Transverse colon (tissue), 4 donors: ENCODE data around the gene OR4D2. TPM values are rescaled to one million over a fixed set of nuclear protein-coding genes. Genes with fewer than 3 reads are reported as not detected.

Experiments used
- DNase-seq: peaks from one replicate; pipeline ENCODE4 v3.0.0-alpha.2; 2019
- H3K27ac ChIP-seq, 4 donors: fragments of 200-600 bp; sonication (generic); 2 replicates each; pipeline ENCODE4 v1.5.1; 2016 to 2018; ENCODE audit warnings: inconsistent platforms in 4 of 4
- H3K27me3 ChIP-seq: fragments of 200-600 bp; sonication (generic); 2 replicates; pipeline ENCODE4 v1.5.1; 2017; ENCODE audit warnings: inconsistent platforms
- H3K36me3 ChIP-seq, 4 donors: fragments of 200-600 bp; sonication (generic); 2 replicates each; pipeline ENCODE4 v1.5.1; 2017 to 2019; ENCODE audit warnings: inconsistent platforms in 4 of 4
- H3K4me1 ChIP-seq, 4 donors: fragments of 200-600 bp; sonication (generic); 2 replicates each; pipeline ENCODE4 v1.5.1; 2017 to 2020; ENCODE audit warnings: inconsistent platforms in 4 of 4
- H3K4me3 ChIP-seq, 4 donors: fragments of 200-600 bp; sonication (generic); 1 replicate in 1 of 4; 2 replicates in 3 of 4; pipeline versions ENCODE4 v1.5.1 to v1.6.1; 2017 to 2019; ENCODE audit warnings: inconsistent platforms in 4 of 4
- H3K9me3 ChIP-seq, 2 donors: fragments of 200-600 bp; sonication (generic); 2 replicates each; pipeline ENCODE4 v1.5.1; 2017 to 2019; ENCODE audit warnings: inconsistent platforms in 2 of 2
- EP300 ChIP-seq: sonication (generic); formaldehyde crosslinking; IDR thresholded peaks from one replicate; pipeline ENCODE4 v1.6.1; 2017; ENCODE audit warnings: antibody characterized with exemption, low read depth
- POLR2A ChIP-seq: fragments of 450-650 bp; IDR thresholded peaks from one replicate; pipeline ENCODE4 v1.6.1; 2016; ENCODE audit warnings: antibody characterized with exemption, mild to moderate bottlenecking, moderate library complexity
- POLR2AphosphoS5 ChIP-seq, 3 donors: sonication (generic); formaldehyde crosslinking; IDR thresholded peaks; one replicate each; pipeline ENCODE4 v1.6.1; 2016; ENCODE audit warnings: antibody characterized with exemption in 3 of 3
- WGBS, 2 donors: methylation state at CpG; one replicate each; pipeline ENCODE4 v1.1.5; 2018; ENCODE audit warnings: low coverage in 1 of 2; 5-methylcytosine and 5-hydroxymethylcytosine counted together
- in situ Hi-C, 4 donors: fragments of 200-750 bp; cut with MboI; loops; one replicate each; pipeline versions ENCODE4 v1.15.0 to v1.15.1; 2017; ENCODE audit warnings: low sequenced_read_pairs in 3 of 4, low pct_ligation_motif_present in 1 of 4, low pct_unique_long_range_greater_than_20kb in 1 of 4
- intact Hi-C: fragments of 100-400 bp; cut with DNase I; formaldehyde crosslinking; loops from one replicate; pipeline ENCODE4 v1.15.1; 2023; ENCODE audit warnings: low total_unique reads
- total RNA-seq, 4 donors: library from RNA; depleted of rRNA; stranded (reverse); fragments of >200 nt; gene quantifications; one replicate each; pipeline ENCODE4 v1.1.0, GENCODE V29; 2016
- TF ChIP-seq, protein P1 (sequence below), 5 experiments: fragments of 200-600 bp in 3 of 5; fragments of 450-650 bp in 2 of 5; sonication (generic) in 3 of 5; IDR thresholded peaks; 1 replicate in 2 of 5; 2 replicates in 3 of 5; pipeline ENCODE4 v1.5.1; 2016 to 2017; ENCODE audit warnings: antibody characterized with exemption in 5 of 5, inconsistent platforms in 3 of 5, mild to moderate bottlenecking in 2 of 5, moderate library complexity in 1 of 5

Gene OR4D2
- total RNA-seq, 4 donors from 2014 or later = not detected

- TF ChIP-seq POLR2A (no peak), EP300 (no peak), POLR2AphosphoS5 (IDR thresholded peaks at IDR 0.05) (no peak)
- TF ChIP-seq, protein P1, sequence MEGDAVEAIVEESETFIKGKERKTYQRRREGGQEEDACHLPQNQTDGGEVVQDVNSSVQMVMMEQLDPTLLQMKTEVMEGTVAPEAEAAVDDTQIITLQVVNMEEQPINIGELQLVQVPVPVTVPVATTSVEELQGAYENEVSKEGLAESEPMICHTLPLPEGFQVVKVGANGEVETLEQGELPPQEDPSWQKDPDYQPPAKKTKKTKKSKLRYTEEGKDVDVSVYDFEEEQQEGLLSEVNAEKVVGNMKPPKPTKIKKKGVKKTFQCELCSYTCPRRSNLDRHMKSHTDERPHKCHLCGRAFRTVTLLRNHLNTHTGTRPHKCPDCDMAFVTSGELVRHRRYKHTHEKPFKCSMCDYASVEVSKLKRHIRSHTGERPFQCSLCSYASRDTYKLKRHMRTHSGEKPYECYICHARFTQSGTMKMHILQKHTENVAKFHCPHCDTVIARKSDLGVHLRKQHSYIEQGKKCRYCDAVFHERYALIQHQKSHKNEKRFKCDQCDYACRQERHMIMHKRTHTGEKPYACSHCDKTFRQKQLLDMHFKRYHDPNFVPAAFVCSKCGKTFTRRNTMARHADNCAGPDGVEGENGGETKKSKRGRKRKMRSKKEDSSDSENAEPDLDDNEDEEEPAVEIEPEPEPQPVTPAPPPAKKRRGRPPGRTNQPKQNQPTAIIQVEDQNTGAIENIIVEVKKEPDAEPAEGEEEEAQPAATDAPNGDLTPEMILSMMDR (IDR thresholded peaks at IDR 0.05) = no peak
- Histone ChIP-seq H3K36me3 (no peaks in the 10 kb centered on the region), H3K4me3 (no peak overlapping the region), H3K27ac (no peak overlapping the region), H3K4me1 (no peaks in the 10 kb centered on the region), H3K27me3 (peaks cover 11% of the 10 kb centered on the region), H3K9me3 (no peaks in the 10 kb centered on the region)
- in situ Hi-C loops (no loop called here), intact Hi-C loops (no loop called here)
- no peak for DNase-seq
- 55% methylated on average over 14 of the region's 14 CpGs; no CpG with 5 or more reads in 1 of the 2 donors for WGBS, 2 donors
Measured at GRCh38 chr17:58191241-58191896, 24.6 kb downstream of the OR4D2 start.

- TF ChIP-seq POLR2AphosphoS5 (IDR thresholded peaks at IDR 0.05) (no peak), POLR2A (no peak), EP300 (no peak)
- TF ChIP-seq, protein P1 (IDR thresholded peaks at IDR 0.05) = no peak
- H3K4me3 ChIP-seq = no peak within 1 kb of the TSS
- intact Hi-C loops (no loop called here), in situ Hi-C loops (no loop called here)
- peaks cover 21% of the 10 kb centered on the region for H3K27me3 ChIP-seq
- 22% methylated on average over 6 of the region's 6 CpGs; no CpG with 5 or more reads in 1 of the 2 donors for WGBS, 2 donors
- H3K36me3 ChIP-seq = no peaks in the 10 kb centered on the region
- no peaks in the 10 kb centered on the region for H3K9me3 ChIP-seq
- no peaks in the 10 kb centered on the region for H3K4me1 ChIP-seq
- H3K27ac ChIP-seq = no peak within 1 kb of the TSS
- DNase-seq = no peak
Measured at GRCh38 chr17:58192612-58193011, 25.8 kb downstream of the OR4D2 start, which contains the start of gene EPX. EPX (plus strand) TSS chr17:58192726; CDS start chr17:58192847, 121 bp downstream.

GRCh38 chr17:58193641-58194255 lies 27.0 kb downstream of the OR4D2 start:
- 79 to 82% methylated on average over 3 to 18 of the region's 18 CpGs for WGBS, 2 donors
- no peak for DNase-seq
- in situ Hi-C loops (no loop called here), intact Hi-C loops (no loop called here)
- peaks cover 30% of the 10 kb centered on the region for H3K27me3 ChIP-seq
- TF ChIP-seq POLR2AphosphoS5 (IDR thresholded peaks at IDR 0.05) = no peak
- no peak for TF ChIP-seq POLR2A
- TF ChIP-seq, protein P1 (IDR thresholded peaks at IDR 0.05) = no peak
- TF ChIP-seq EP300 = no peak
- no peaks in the 10 kb centered on the region for H3K36me3 ChIP-seq
- H3K4me1 ChIP-seq = no peaks in the 10 kb centered on the region
- H3K27ac ChIP-seq = no peak overlapping the region
- no peak overlapping the region for H3K4me3 ChIP-seq
- H3K9me3 ChIP-seq = no peaks in the 10 kb centered on the region

- intact Hi-C loops (no loop called here), in situ Hi-C loops (no loop called here)
- Histone ChIP-seq H3K27me3 (peaks cover 24% of the 10 kb centered on the region), H3K9me3 (no peaks in the 10 kb centered on the region), H3K4me1 (no peaks in the 10 kb centered on the region), H3K27ac (no peak overlapping the region), H3K4me3 (no peak overlapping the region), H3K36me3 (no peaks in the 10 kb centered on the region)
- DNase-seq = no peak
- WGBS, 2 donors = 82 to 88% methylated on average over 1 to 5 of the region's 5 CpGs
- TF ChIP-seq POLR2AphosphoS5 (IDR thresholded peaks at IDR 0.05) = no peak
- TF ChIP-seq POLR2A = no peak
- TF ChIP-seq, protein P1 (IDR thresholded peaks at IDR 0.05) = no peak
- no peak for TF ChIP-seq EP300
Measured at GRCh38 chr17:58195518-58196123, 28.8 kb downstream of the OR4D2 start.
